ENCODE data around the gene LDHD. TPM values are rescaled to one million over a fixed set of nuclear protein-coding genes. Genes with fewer than 3 reads are reported as not detected.
A peak's percentile ranks its signal among the peaks of the same experiment; 100 is the strongest.

The LDHD gene
- total RNA-seq, 1 donor from 2014 or later: not detected

DNA sequence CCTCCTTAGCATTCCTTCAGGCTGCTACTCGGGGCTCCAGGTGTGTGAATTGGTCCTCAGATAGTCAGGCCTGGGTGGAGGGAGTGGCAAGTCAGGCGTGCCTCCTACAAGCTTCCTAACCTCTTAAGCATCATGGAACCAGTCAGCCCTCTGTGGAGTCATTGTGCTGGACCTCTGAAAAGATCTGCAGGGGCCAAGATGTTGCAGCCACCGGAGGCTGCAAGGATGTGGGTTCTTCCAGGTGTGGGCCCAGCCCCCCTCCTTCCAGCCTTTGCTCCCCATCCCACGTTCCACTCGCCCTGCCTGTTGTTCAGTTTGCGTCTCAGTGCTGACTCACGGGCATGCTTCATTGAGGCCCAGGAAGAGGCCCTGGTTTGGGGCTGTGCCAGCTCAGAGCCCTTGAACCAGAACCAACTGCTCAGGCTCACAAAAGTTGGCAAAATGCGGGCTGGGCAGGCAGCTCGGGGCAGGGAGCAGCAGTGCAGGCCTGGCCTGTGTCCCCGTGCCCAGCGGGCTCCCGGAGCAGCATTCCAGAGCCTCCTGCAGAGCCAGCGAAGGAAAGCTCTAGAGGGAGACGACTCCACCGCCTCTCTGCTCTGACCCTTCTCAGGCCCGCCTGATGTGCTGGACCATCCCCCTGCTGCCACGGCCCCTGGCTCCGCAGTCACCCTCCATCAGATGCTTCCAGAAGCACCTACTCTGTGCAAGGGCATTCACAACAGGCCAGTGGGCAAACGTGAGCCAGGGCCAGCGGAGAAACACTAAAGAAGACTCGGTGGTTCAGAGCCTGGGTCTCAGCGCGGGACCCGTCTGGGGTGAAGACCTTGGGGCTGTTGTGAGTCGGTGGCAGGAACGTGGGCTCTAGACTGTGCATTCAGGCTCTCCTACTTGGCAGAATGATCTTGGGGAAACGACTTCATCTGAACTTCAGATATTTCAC lies 7.5 kb downstream of the LDHD start:
- Mint-ChIP-seq H3K4me1 (peaks cover 47% of the 10 kb centered on the region), H3K9me3 (peaks cover 2% of the 10 kb centered on the region), H3K27me3 (peaks cover 65% of the 10 kb centered on the region), H3K36me3 (ENCODE audit: low read depth) (no peaks in the 10 kb centered on the region), H3K27ac (no peak overlapping the region), H3K4me3 (peak overlapping the region; percentile 47)
- CTCF ChIA-PET: interaction anchor here (0.9 to 4.9 kb wide), 4 partner anchors 9 to 124 kb away, joined by 3 to 81 read pairs (median 4); partner anchors contain the start of genes WDR59 and ZNRF1
- POLR2A ChIA-PET: interaction anchor here (0.6 to 4.2 kb wide), 7 partner anchors 34 to 160 kb away, joined by 3 to 25 read pairs (median 4); partner anchors contain the start of genes WDR59 and ZNRF1
- ATAC-seq (ENCODE audit: low read depth) (peak; percentile 59), DNase-seq (peak; percentile 41)
- intact Hi-C loops (cut with micrococcal nuclease): loop anchor here (1.0 kb wide), 1 partner anchor 97 kb away; no protein-coding TSS in a partner anchor
- TF ChIP-seq, protein P1, sequence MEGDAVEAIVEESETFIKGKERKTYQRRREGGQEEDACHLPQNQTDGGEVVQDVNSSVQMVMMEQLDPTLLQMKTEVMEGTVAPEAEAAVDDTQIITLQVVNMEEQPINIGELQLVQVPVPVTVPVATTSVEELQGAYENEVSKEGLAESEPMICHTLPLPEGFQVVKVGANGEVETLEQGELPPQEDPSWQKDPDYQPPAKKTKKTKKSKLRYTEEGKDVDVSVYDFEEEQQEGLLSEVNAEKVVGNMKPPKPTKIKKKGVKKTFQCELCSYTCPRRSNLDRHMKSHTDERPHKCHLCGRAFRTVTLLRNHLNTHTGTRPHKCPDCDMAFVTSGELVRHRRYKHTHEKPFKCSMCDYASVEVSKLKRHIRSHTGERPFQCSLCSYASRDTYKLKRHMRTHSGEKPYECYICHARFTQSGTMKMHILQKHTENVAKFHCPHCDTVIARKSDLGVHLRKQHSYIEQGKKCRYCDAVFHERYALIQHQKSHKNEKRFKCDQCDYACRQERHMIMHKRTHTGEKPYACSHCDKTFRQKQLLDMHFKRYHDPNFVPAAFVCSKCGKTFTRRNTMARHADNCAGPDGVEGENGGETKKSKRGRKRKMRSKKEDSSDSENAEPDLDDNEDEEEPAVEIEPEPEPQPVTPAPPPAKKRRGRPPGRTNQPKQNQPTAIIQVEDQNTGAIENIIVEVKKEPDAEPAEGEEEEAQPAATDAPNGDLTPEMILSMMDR (IDR thresholded peaks at IDR 0.05): no peak

DNA sequence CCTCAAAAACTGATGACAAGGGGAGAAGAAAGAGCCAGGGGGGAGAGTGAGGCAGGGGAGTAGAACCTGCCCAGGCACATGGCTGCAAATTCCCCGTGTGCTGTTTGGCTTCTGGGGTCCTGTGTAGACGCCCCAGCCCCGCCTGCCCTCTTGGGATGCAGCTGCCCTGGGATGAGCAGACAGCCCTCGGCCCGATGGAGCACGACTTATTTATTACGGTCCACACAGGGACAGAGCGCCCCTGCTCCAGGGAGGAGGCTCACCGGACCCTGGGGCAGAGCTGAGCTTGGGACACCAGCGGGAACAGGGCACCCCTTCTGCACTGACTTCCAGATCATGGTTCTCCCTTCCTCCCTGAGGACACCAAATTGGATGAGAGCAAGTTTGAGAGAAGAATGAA lies 9.1 kb downstream of the LDHD start:
- POLR2A ChIA-PET: interaction anchor here (0.6 kb wide), 1 partner anchor 35 kb away, joined by 4 read pairs; no protein-coding TSS in a partner anchor
- CTCF ChIA-PET: interaction anchor here (4.9 kb wide), 1 partner anchor 109 kb away, joined by 81 read pairs; the partner anchor contains the start of gene ZNRF1

DNA sequence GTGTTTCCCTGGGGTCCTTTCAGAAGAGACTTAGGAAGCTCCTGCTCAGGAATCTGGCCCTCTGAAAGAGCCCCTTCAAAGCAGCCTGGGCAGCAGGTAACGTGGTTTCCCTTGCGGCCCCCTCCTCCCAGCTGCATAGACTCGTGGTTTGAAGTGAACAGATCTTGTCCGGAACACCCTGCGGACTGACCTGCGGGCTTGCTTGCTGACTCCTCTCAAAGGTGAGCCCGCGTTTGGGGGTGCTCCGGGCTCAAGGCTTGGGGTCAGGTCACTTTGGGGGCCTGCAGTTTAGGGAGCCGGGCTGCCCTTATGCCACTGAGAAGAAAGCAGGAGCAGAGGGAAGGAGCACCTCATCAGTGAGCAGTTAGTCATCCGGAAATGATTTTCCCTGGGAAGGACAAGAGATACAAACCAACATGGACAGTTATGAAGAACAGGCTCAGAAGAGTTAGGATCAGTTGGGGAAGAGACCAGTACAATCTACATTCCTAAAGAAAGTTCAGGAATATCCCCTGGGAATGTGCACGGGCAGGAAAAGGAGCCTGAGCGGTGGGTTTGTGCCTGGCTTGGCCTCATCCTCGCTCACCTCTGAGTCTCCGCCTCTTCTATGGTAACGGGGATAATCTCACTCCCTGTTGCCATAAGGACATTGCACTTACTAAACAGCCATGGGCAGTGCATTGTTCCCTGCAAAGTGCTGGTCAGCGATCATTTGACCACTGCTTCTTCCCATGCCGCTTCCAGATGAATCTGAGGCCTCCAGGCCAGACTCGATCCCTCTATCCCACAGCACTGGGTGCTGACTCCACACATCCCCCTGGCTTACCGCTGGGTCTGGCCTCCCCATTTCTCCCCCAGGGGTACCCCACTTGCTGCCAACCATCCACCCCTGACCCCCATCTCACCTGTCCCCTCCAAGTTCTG lies 10.0 kb downstream of the LDHD start:
- peaks cover 2% of the 10 kb centered on the region for H3K9me3 Mint-ChIP-seq
- H3K4me3 Mint-ChIP-seq: no peak overlapping the region
- TF ChIP-seq, protein P1 (IDR thresholded peaks at IDR 0.05): no peak
- no peak for DNase-seq
- H3K27ac Mint-ChIP-seq: no peak overlapping the region
- peaks cover 61% of the 10 kb centered on the region for H3K27me3 Mint-ChIP-seq
- H3K4me1 Mint-ChIP-seq: peaks cover 45% of the 10 kb centered on the region
- H3K36me3 Mint-ChIP-seq (ENCODE audit: low read depth): no peaks in the 10 kb centered on the region
- ChIA-PET POLR2A (interaction anchor here (0.6 kb wide), 1 partner anchor 53 kb away, joined by 6 read pairs; no protein-coding TSS in a partner anchor), CTCF (no interaction called here)
- ATAC-seq (ENCODE audit: low read depth): no peak
- intact Hi-C loops (cut with micrococcal nuclease): no loop called here

More for the DNA sequence above, 9.1 kb downstream of the LDHD start:
- H3K4me1 Mint-ChIP-seq: peaks cover 47% of the 10 kb centered on the region
- H3K27me3 Mint-ChIP-seq: peaks cover 65% of the 10 kb centered on the region
- H3K36me3 Mint-ChIP-seq (ENCODE audit: low read depth): no peaks in the 10 kb centered on the region
- no peak for DNase-seq
- H3K4me3 Mint-ChIP-seq: no peak overlapping the region
- TF ChIP-seq, protein P1 (IDR thresholded peaks at IDR 0.05): no peak
- intact Hi-C loops (cut with micrococcal nuclease): no loop called here
- no peak for ATAC-seq (ENCODE audit: low read depth)
- peaks cover 2% of the 10 kb centered on the region for H3K9me3 Mint-ChIP-seq
- H3K27ac Mint-ChIP-seq: no peak overlapping the region

DNA sequence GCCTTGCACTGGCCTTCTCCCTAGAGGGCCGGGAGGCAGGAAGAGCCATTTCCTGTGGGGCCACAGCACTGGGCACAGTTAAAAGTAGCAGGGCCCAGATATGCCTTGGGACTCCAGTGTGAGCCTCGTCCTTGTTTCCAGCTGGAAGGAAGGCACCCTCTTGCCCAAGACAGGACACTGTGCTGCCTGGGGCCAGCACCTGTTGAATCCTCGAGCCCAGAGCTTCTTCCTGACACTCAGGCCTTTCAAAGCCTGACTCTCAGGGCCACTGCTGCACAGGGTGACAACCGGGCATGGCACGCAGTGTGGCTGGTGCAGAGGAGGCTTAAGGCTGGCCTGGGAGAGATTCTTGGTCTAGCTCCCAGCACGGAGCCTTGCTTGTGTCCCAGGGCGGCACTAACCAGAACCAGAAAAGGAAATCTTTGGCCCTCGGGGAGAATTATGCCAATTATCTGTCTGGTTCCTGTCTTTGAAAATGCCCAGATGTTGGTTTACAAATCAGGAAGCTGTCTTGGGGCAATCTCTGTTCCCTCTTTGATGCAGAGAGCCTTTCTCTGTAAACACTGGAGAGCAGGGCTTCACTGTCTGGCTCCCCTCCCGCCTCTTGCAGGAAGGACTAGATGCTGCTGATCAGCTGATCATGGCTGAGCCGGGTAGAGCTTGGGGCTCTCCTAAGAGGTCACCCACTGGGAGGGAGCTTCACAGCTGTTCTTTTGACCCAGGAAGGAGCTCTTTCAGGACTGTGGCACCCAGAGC lies 11.1 kb downstream of the LDHD start:
- POLR2A ChIA-PET: interaction anchor here (0.6 kb wide), 2 partner anchors 41 to 54 kb away, joined by 3 to 6 read pairs; no protein-coding TSS in a partner anchor

More for the DNA sequence above, 11.1 kb downstream of the LDHD start:
- Mint-ChIP-seq H3K4me3 (no peak overlapping the region), H3K27ac (no peak overlapping the region), H3K4me1 (peaks cover 36% of the 10 kb centered on the region), H3K36me3 (ENCODE audit: low read depth) (no peaks in the 10 kb centered on the region), H3K9me3 (peaks cover 2% of the 10 kb centered on the region), H3K27me3 (peaks cover 52% of the 10 kb centered on the region)
- TF ChIP-seq, protein P1 (IDR thresholded peaks at IDR 0.05): no peak
- DNase-seq (no peak), ATAC-seq (ENCODE audit: low read depth) (no peak)
- CTCF ChIA-PET: interaction anchor here (1.0 kb wide), 1 partner anchor 107 kb away, joined by 3 read pairs; the partner anchor contains the start of gene ZNRF1
- intact Hi-C loops (cut with micrococcal nuclease): no loop called here
